RPMI7951 (cell line): ENCODE results near the gene CENPS. TPM values are rescaled to one million over a fixed set of nuclear protein-coding genes. Genes with fewer than 3 reads are reported as not detected.

Experiments used
- total RNA-seq: library from RNA; depleted of rRNA; stranded (reverse); fragments of >200 nt; shearing (Covaris generic); gene quantifications from 2 replicates; pipeline ENCODE4 v1.2.3, GENCODE V29; 2014; rRNA removed

CENPS gene
- total RNA-seq, 1 experiment from 2014 or later, result 28.5 TPM

Other genes with a start within 250 kb of the CENPS start
- 11.9 and 12.5 TPM in 2 replicates for gene KIF1B, start 219.9 kb upstream of the CENPS start, total RNA-seq
- gene PGD, start 31.4 kb upstream of the CENPS start, total RNA-seq, result 68.9 and 79.9 TPM in 2 replicates
- gene CORT, start 19.6 kb downstream of the CENPS start, total RNA-seq, result not detected in 2 replicates
- 27.4 and 44.4 TPM in 2 replicates for gene DFFA, start 42.1 kb downstream of the CENPS start, total RNA-seq
- gene PEX14, start 44.5 kb downstream of the CENPS start, total RNA-seq, result 13.6 and 21.5 TPM in 2 replicates